Measurements from ENCODE around the gene TRIM8. TPM values are rescaled to one million over a fixed set of nuclear protein-coding genes. Genes with fewer than 3 reads are reported as not detected.

The TRIM8 gene
- total and polyA plus RNA-seq, 2 of the 4 experiments (the other 2 are of a cell fraction), result 25.5 to 126 TPM

DNA sequence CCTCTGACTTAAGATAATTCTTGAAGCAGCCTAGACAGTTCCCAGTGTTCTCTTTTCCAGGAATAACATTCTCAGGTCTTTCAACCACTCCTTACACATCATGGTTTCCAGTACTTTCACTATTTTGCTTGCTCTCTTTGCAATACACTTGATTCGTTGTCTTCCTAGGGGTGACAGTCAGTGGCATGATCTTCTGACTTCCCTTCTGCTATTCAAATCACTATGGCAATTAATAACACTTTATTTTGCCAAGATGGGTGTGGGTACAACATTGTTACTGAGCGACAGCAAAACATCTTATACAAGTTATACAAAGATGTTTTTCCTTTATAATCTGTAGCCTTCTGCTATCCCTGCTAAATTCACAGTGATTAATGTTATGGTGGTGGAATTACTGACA, 54.6 kb downstream of the TRIM8 start:
- H2AK5ac ChIP-seq (ENCODE audit: low read depth, low read length), result no peak overlapping the region
- DNase-seq, result no peak
- H3K79me1 ChIP-seq (ENCODE audit: low read depth in 1 of 2, low read length in 2 of 2), result peaks cover 3 to 9% of the 10 kb centered on the region in 2 experiments; a peak in 3 of 4 replicates
- H3K4ac ChIP-seq (ENCODE audit: low read depth, low read length), result no peak overlapping the region
- H3K9ac ChIP-seq (ENCODE audit: low read depth, low read length), result no peak overlapping the region
- in situ Hi-C loops (cut with MboI; ENCODE audit: low sequenced_read_pairs) (no loop called here), intact Hi-C loops (cut with micrococcal nuclease) (no loop called here), dilution Hi-C loops (cut with HindIII; ENCODE audit: low sequenced_read_pairs, unreplicated experiment) (no loop called here)
- WGBS, 2 experiments (ENCODE audit: extremely low coverage in 2 of 2, insufficient read length in 1 of 2), result no CpG with 5 or more reads among the region's 2 CpGs
- H3K4me1 ChIP-seq (ENCODE audit: control insufficient read depth, insufficient read depth, low read length), result peaks cover 3% of the 10 kb centered on the region
- no peak for ATAC-seq (ENCODE audit: low read depth)
- H4K91ac ChIP-seq (ENCODE audit: insufficient read depth, low read depth, low read length), result no peak overlapping the region
- no peak overlapping the region for H2BK5ac ChIP-seq (ENCODE audit: low read depth, low read length, poor library complexity, severe bottlenecking)
- H3K23ac ChIP-seq (ENCODE audit: low read depth, low read length), result no peak overlapping the region
- H3K56ac ChIP-seq (ENCODE audit: extremely low read depth, insufficient read depth, low read length), result no peak overlapping the region
- no peak overlapping the region for H4K5ac ChIP-seq (ENCODE audit: low read depth, low read length)
- H3K9me1 ChIP-seq (ENCODE audit: insufficient read depth, low read length), result no peaks in the 10 kb centered on the region
- no peaks in the 10 kb centered on the region for H3K9me3 ChIP-seq (ENCODE audit: control insufficient read depth, insufficient read depth, low read length)
- no peak overlapping the region for H2AFZ ChIP-seq (replicated peaks; ENCODE audit: low read length, poor library complexity)
- H4K8ac ChIP-seq (ENCODE audit: low read depth in 2 of 2, low read length in 2 of 2), result no peak overlapping the region
- H2BK120ac ChIP-seq (ENCODE audit: low read depth, low read length), result no peak overlapping the region
- no peak overlapping the region for H3K4me2 ChIP-seq (ENCODE audit: low read depth, low read length)
- H3K14ac ChIP-seq (replicated peaks; ENCODE audit: low read depth, low read length), result no peak overlapping the region
- no peak overlapping the region for H2BK20ac ChIP-seq (ENCODE audit: low read depth, low read length)
- H3K27me3 ChIP-seq (ENCODE audit: control insufficient read depth, insufficient read depth, low read length), result no peaks in the 10 kb centered on the region
- BruUV-seq (replicated peaks), result no TSS peak
- no peak overlapping the region for H2BK15ac ChIP-seq (ENCODE audit: low read depth, low read length)
- no peaks in the 10 kb centered on the region for H4K20me1 ChIP-seq (ENCODE audit: insufficient read depth, low read length)
- no peak overlapping the region for H2AK9ac ChIP-seq (replicated peaks; ENCODE audit: low read depth, low read length, poor library complexity)
- ChIA-PET CTCF (interaction anchor here (0.7 kb wide), 1 partner anchor 11 kb away, joined by 3 read pairs; no protein-coding TSS in a partner anchor), POLR2A (ENCODE audit: unreplicated experiment) (no interaction called here)
- H3K36me3 ChIP-seq (ENCODE audit: control insufficient read depth, insufficient read depth, low read length), result peaks cover 9% of the 10 kb centered on the region
- no peak overlapping the region for H3K18ac ChIP-seq (ENCODE audit: low read depth, low read length)
- TF ChIP-seq CHD1 (IDR thresholded peaks at IDR 0.05; ENCODE audit: low read depth, low read length), result no peak
- TF ChIP-seq MAFK (IDR thresholded peaks at IDR 0.05; ENCODE audit: low read depth, low read length), result no peak
- no peak for TF ChIP-seq BHLHE40 (IDR thresholded peaks at IDR 0.05; ENCODE audit: low read depth, low read length)
- no peak overlapping the region for H3K27ac ChIP-seq (ENCODE audit: insufficient read depth, low read length)
- no peak overlapping the region for H3K4me3 ChIP-seq (ENCODE audit: insufficient read depth, low read depth, low read length)
